Measurements from ENCODE around the gene BAIAP2L2.

BAIAP2L2 gene

DNA sequence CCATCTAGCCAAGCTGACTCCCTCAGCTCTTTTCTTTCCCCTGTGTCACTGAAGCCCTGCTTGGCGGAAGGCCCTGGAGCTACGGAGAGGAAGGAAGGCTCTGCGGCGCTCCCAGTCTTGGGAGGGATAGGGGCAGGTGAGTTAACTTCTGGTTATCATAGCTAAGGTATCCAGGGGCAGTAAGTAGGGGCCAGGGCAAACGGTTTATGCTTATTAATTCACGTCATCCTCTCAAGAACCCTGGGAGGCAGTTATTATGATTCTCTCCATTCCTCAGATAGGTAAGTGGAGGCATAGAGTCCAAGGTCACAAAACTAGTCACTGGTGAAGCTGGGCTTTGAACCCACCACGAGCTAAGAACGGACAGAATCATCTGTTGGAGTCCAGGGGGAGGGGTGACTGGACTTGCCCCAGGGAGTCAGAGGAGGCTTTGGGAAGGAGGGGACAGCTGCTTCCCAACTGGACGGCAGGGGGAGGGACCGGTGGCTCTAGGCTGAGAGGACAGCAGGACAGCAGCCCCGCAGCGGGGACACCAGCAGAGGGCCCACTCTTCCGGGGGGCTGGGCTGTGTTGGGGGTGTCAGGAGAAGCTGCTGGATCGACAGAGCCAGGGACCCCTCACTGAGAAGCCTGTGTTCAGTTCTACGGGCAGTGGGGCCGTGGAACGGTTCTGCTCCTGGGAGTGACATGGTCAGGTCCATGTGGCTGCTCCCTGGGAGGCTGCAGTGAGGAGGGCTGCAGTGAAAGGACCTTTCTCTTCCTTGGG is 3.5 kb downstream of the BAIAP2L2 start:
- DNase-seq, result no peak

- no peak for DNase-seq
Observed at GRCh38 chr22:38104084-38104483, 6.4 kb downstream of the BAIAP2L2 start.

DNA sequence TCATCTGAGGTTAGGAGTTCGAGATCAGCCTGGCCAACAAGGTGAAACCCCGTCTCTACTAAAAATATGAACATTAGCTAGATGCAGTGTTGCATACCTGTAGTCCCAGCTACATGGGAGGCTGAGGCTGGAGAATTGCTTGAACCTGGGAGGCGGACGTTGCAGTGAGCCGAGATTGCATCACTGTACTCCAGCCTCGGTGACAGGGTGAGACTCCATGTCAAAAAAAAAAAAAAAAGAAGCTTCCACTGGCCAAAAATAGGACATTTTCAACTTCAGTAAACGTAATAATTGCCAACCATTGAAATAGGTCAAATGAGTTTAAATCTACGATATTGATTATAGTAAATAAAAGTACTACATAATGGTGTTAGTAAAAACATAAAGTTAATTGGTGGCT is 6.8 kb downstream of the BAIAP2L2 start:
- DNase-seq, result no peak

GRCh38 chr22:38098410-38099249 is 11.9 kb downstream of the BAIAP2L2 start:
- DNase-seq, result peak; percentile 54

DNA sequence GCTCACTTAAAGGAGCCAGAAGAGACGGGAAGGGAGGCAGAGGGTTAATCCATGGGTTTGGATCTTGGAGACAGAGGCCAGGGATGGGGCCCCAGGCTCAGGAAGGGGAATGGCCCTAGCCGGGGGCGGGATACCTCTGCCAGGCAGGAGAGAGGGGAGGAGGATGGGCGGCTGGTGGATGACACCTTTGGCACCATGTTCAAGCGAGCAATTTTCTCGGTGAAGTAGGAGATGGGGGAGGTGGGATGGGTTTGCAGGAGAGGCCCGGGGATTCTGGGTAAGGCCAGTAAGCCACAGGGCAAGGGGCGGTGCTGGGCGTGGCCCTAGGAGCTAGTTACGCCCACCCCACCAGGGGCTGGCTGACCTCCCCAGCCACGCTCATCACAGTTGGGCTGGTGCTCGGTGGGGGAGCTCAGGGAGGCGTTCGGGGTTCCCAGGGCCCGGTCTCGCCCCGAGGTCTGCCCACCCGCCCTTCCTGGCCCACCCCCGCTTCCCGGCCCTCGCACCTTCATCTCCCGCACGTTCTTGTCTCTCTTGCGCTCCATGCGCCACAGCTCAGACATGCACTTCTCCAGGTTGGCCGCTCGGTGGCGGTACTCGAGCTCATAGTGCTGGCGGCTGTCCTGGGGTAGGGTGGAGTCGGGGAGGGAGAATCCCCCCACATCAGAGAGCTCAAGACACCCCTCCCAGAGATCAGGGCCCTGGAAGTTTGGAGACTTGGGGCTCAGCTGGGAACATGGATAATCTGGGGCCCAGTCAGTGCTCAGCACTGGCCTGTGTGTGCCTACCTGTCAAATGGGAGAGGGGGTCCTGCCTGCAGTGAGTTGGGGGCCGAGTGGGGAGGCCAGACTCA is 12.7 kb downstream of the BAIAP2L2 start:
- DNase-seq, result peak; percentile 30

GRCh38 chr22:38097058-38097457 is 13.4 kb downstream of the BAIAP2L2 start:
- DNase-seq, result no peak

- no peak for DNase-seq
Observed at GRCh38 chr22:38089474-38089851, 21.0 kb downstream of the BAIAP2L2 start.

- no peak for DNase-seq
Observed at GRCh38 chr22:38088629-38089473, 21.6 kb downstream of the BAIAP2L2 start.

DNA sequence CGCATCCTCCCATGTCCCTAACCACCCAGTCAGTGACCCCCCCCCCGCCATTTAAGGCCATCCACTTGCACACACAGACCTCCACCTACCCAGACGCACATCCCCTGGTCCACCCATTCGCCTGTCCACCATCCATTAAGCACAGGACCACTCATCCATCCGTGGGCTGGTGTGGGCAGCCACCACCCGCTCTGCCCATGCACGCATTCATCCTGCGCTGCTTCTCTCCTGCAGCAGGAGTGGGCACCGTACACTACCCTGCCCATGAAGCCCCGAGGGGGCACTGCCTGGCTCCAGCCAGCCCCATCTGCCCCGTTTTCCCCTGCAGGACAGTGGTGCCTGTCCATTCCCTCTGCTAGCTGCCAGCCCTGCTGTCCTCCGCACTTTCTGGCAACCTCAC is 22.6 kb downstream of the BAIAP2L2 start:
- no peak for DNase-seq

- DNase-seq, result no peak
Observed at GRCh38 chr22:38086942-38087341, 23.5 kb downstream of the BAIAP2L2 start.

- no peak for DNase-seq
Observed at GRCh38 chr22:38086001-38086845, 24.3 kb downstream of the BAIAP2L2 start.

DNA sequence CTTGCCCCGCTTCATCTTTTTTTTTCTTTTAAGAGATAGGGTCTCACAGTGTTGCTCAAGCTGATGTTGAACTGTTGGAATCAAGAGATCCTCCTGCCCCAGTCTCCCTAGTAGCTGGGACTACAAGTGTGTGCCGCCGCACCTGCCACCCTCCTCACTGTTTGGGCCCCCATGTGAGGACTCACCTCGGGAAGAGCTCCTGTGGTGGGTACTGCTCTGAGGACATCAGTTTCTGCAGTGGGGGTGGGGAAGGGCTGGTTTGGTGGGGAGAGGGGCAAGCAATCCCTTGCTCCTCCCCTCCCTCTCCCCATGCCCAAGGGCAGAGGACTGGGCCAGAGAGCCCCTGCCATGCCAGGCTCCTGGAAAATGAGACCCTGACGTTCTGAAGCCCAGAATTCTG is 25.0 kb downstream of the BAIAP2L2 start:
- DNase-seq, result no peak

- no peak for DNase-seq
Observed at GRCh38 chr22:38085056-38085455, 25.4 kb downstream of the BAIAP2L2 start.

DNA sequence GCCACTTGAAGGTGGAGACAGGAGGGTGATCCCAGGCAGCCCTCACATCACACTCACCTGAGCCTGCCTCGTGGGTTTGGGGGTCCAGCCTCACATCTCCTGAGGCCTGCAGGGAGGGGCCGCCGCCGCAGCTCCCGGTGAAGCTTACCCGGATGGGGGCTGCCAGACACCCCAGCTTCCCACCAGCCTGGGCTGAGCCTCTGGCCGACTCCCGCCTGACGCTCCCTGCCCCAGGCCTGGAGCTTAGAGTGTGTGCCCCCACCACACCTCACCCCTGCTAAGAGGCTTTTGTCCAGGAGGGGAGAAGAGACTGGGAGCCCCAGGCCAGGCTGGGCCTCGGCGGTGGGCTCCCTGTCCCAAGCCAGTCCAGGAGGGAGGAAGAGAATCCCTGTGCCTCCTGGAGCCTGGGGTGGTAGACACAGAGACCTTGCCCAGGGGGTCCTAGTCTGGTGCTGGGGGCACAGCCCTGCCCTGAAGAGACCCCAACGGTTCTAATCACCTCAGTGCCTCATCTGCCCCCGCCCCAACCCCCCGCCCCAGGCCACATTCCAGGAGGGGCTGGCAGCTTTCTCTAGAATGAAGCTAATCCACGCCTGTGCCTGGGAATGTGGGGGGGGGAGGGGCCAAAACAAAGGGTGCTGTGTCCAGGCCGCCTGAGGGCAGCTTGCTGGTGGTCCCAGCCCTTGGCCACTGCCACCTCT is 26.4 kb downstream of the BAIAP2L2 start, which contains the start of gene SLC16A8:
Gene SLC16A8 (minus strand): TSS at position 254 of the 701 bp plus-strand sequence. CDS start 1,311 bp downstream, outside the sequence.
- no peak for DNase-seq

- no peak for DNase-seq
Observed at GRCh38 chr22:38082986-38083710, 27.3 kb downstream of the BAIAP2L2 start.

DNA sequence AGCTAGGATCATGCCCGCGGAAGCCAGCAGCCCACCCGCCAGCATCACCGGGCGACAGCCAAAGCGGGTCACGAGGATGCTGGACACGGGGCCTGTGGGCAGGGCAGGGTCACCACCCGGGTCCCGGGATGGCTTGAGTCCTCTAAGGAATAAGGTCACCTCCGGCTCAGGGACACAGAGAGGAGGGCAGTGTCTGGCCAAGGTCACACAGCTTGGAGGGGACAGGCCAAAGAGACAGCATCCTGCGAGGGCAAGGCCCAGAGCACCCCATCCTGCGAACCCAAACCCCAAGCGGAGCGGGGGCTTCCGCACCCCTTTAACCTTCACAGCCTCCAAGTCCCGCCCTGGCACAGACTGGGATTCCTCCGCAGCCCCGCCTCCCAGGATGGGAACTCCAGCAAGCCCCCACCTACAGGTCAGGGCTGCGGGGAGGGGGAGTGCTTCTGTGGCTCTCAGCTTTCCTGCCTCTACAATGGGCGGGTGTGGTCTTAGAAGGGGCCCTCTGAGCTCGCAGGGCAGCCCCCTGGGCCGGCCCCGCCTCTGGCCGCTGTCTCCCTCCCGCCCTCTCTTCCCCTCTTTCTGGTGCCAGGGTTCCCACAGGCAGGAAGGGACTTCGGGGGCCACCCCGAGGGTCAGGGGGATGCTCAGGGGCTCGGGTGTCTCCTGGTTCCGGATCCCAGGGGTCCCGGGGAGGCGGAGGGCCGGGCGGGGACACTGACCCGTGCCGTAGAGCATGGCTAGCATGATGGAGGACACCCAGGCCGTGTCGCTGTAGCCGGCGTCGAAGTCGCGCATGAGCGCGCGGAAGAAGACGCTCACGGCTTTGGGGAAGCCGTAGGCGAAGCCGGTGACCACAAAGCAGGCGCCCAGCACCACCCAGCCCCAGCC is 28.3 kb downstream of the BAIAP2L2 start:
- DNase-seq, result no peak

DNA sequence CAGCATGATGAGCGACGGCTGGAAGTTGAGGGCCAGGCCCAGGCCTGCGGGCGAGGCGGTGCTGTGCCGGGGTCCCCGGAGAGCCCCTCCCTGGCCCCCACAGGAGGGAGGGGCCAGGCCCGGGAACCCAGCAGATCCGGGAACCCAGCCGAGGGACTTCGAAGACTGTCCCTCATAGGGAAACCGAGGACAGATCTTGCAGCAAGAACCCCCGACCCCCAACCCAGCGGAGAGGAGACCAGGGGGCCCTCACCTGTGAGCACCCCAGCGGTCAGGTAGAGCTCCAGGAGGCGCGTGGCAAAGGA is 28.9 kb downstream of the BAIAP2L2 start:
- no peak for DNase-seq

DNA sequence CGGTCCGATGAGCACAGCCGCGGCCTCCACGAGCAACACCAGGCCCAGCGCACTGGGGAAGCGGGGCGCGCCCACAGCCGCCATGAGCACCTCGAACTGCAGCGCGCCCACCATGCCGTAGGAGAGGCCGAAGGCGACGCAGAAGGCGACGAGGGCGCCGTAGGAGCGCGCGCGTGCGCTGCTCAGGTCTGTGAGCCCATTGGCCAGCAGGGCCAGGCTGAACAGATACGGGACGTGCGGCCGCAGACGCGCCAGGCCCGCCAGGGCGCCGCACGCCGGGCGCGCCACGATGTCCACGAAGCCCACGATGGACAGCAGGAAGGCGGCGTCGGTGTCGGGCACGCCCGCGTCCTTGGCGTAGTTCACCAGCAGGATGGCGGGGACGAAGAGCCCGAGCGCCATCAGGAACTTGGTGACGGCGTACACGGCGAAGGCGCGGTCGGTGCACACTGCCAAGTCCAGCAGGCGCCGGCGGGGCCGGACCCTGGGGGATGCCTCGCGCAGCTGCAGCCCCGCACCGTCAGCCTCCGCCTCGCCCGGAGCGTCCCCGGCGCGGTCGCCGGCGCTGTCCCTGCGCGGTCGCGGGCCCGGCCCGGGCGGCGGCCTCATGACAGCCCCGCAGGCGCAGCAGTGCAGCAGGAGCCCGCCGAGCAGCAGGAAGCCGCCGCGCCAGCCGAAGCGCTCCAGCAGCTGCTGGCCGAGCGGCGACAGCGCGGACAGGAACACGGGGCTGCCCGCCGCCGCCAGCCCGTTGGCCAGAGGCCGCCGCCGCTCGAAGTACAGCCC is 29.4 kb downstream of the BAIAP2L2 start:
- peak; percentile 39 for DNase-seq

All from fibroblast of skin of right quadriceps (primary cell).